ENCODE results near the gene SELENBP1. TPM values are rescaled to one million over a fixed set of nuclear protein-coding genes. Genes with fewer than 3 reads are reported as not detected.

Gene SELENBP1
- total and polyA plus RNA-seq, 2 of the 13 experiments (the other 11 are each of a cell fraction or from before 2014, with no cell fraction given) = 27.8 to 29.0 TPM

DNA sequence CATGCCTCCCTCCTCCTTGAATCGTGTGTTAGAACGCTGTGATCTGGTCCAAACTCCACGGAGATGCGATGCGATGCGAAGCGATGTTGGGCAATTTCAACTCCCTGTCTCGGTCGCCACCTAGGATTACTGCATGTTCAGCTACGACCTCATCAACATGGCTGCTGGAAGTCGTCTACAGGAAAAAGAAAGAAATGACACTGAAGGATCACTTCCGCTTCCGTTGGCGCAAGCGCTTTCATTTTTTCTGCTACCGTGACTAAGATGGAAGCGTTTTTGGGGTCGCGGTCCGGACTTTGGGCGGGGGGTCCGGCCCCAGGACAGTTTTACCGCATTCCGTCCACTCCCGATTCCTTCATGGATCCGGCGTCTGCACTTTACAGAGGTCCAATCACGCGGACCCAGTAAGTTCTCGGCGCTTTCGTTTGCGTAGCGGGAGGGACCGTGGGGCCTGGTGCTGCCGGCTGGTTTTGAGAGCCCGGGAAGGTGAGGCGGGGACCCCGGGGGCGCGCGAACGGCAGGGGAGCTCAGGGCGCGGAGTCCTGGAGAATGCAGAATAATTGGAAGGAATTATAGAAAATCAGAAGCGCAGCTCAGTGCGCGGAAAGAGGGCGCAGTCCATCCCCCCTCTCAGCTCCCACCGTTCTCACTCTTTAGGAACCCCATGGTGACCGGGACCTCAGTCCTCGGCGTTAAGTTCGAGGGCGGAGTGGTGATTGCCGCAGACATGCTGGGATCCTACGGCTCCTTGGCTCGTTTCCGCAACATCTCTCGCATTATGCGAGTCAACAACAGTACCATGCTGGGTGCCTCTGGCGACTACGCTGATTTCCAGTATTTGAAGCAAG lies 27.0 kb upstream of the SELENBP1 start, which contains the start of gene PSMB4 (continued):
- TF ChIP-seq, protein P1, sequence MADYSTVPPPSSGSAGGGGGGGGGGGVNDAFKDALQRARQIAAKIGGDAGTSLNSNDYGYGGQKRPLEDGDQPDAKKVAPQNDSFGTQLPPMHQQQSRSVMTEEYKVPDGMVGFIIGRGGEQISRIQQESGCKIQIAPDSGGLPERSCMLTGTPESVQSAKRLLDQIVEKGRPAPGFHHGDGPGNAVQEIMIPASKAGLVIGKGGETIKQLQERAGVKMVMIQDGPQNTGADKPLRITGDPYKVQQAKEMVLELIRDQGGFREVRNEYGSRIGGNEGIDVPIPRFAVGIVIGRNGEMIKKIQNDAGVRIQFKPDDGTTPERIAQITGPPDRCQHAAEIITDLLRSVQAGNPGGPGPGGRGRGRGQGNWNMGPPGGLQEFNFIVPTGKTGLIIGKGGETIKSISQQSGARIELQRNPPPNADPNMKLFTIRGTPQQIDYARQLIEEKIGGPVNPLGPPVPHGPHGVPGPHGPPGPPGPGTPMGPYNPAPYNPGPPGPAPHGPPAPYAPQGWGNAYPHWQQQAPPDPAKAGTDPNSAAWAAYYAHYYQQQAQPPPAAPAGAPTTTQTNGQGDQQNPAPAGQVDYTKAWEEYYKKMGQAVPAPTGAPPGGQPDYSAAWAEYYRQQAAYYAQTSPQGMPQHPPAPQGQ (CRISPR knock-in tag; IDR thresholded peaks at IDR 0.05; ENCODE audit: borderline replicate concordance) = no peak
- TF ChIP-seq PPARG (CRISPR knock-in tag; conservative IDR thresholded peaks at IDR 0.05) (no peak), U2AF1 (optimal IDR thresholded peaks at IDR 0.05; ENCODE audit: low read depth, low read length) (no peak), SAP130 (CRISPR knock-in tag; IDR thresholded peaks at IDR 0.05; ENCODE audit: low read depth) (peak; percentile 89), ZNF703 (CRISPR knock-in tag; IDR thresholded peaks at IDR 0.05; ENCODE audit: borderline replicate concordance) (no peak), ARNTL (CRISPR knock-in tag; IDR thresholded peaks at IDR 0.05) (no peak), HOXD1 (CRISPR knock-in tag; IDR thresholded peaks at IDR 0.05) (no peak), ZNF124 (CRISPR knock-in tag; IDR thresholded peaks at IDR 0.05) (no peak), NCOA2 (CRISPR knock-in tag; IDR thresholded peaks at IDR 0.05) (no peak), ZBTB7B (CRISPR knock-in tag; IDR thresholded peaks at IDR 0.05) (peak; percentile 89), ZBTB1 (CRISPR knock-in tag; IDR thresholded peaks at IDR 0.05; ENCODE audit: borderline replicate concordance) (no peak), ZNF292 (CRISPR knock-in tag; IDR thresholded peaks at IDR 0.05; ENCODE audit: borderline replicate concordance, low read depth) (no peak), CHD4 (IDR thresholded peaks at IDR 0.05; ENCODE audit: borderline replicate concordance, low read length) (no peak), MTA1 (CRISPR knock-in tag; IDR thresholded peaks at IDR 0.05; ENCODE audit: borderline replicate concordance) (no peak; the same call in 1 of the 2 replicates), ZNF720 (CRISPR knock-in tag; IDR thresholded peaks at IDR 0.05) (no peak), NCOR1 (IDR thresholded peaks at IDR 0.05; ENCODE audit: borderline replicate concordance, low read length) (no peak), NR2F2 (IDR thresholded peaks at IDR 0.05; ENCODE audit: borderline replicate concordance, low read depth) (peak; percentile 41; the same call in 1 of the 2 replicates)
- TF ChIP-seq, protein P2, sequence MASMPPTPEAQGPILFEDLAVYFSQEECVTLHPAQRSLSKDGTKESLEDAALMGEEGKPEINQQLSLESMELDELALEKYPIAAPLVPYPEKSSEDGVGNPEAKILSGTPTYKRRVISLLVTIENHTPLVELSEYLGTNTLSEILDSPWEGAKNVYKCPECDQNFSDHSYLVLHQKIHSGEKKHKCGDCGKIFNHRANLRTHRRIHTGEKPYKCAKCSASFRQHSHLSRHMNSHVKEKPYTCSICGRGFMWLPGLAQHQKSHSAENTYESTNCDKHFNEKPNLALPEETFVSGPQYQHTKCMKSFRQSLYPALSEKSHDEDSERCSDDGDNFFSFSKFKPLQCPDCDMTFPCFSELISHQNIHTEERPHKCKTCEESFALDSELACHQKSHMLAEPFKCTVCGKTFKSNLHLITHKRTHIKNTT (CRISPR knock-in tag; IDR thresholded peaks at IDR 0.05) = no peak
- TF ChIP-seq, protein P3, sequence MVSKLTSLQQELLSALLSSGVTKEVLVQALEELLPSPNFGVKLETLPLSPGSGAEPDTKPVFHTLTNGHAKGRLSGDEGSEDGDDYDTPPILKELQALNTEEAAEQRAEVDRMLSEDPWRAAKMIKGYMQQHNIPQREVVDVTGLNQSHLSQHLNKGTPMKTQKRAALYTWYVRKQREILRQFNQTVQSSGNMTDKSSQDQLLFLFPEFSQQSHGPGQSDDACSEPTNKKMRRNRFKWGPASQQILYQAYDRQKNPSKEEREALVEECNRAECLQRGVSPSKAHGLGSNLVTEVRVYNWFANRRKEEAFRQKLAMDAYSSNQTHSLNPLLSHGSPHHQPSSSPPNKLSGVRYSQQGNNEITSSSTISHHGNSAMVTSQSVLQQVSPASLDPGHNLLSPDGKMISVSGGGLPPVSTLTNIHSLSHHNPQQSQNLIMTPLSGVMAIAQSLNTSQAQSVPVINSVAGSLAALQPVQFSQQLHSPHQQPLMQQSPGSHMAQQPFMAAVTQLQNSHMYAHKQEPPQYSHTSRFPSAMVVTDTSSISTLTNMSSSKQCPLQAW (CRISPR knock-in tag; IDR thresholded peaks at IDR 0.05) = peak; percentile 66; the same call in 1 of the 2 replicates
- TF ChIP-seq, protein P4, sequence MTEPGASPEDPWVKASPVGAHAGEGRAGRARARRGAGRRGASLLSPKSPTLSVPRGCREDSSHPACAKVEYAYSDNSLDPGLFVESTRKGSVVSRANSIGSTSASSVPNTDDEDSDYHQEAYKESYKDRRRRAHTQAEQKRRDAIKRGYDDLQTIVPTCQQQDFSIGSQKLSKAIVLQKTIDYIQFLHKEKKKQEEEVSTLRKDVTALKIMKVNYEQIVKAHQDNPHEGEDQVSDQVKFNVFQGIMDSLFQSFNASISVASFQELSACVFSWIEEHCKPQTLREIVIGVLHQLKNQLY (CRISPR knock-in tag; IDR thresholded peaks at IDR 0.05) = no peak
- TF ChIP-seq, protein P5, sequence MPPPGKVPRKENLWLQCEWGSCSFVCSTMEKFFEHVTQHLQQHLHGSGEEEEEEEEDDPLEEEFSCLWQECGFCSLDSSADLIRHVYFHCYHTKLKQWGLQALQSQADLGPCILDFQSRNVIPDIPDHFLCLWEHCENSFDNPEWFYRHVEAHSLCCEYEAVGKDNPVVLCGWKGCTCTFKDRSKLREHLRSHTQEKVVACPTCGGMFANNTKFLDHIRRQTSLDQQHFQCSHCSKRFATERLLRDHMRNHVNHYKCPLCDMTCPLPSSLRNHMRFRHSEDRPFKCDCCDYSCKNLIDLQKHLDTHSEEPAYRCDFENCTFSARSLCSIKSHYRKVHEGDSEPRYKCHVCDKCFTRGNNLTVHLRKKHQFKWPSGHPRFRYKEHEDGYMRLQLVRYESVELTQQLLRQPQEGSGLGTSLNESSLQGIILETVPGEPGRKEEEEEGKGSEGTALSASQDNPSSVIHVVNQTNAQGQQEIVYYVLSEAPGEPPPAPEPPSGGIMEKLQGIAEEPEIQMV (CRISPR knock-in tag; IDR thresholded peaks at IDR 0.05; ENCODE audit: low read depth) = no peak
